HG03565 (cell line): ENCODE measurements around the gene RBM17.
"Not testable (repeated sequence)": the region's sequence is repeated elsewhere in the genome, so short reads cannot be mapped to it uniquely, and the experiment has no call there.

Experiments used
- ATAC-seq: cut with Tn5 transposase; IDR thresholded peaks from one replicate; pipeline ENCODE4 v1.9.1; 2021; ENCODE audit warnings: mild to moderate bottlenecking, moderate library complexity; ENCODE audit not compliant: unreplicated experiment

Gene RBM17

DNA sequence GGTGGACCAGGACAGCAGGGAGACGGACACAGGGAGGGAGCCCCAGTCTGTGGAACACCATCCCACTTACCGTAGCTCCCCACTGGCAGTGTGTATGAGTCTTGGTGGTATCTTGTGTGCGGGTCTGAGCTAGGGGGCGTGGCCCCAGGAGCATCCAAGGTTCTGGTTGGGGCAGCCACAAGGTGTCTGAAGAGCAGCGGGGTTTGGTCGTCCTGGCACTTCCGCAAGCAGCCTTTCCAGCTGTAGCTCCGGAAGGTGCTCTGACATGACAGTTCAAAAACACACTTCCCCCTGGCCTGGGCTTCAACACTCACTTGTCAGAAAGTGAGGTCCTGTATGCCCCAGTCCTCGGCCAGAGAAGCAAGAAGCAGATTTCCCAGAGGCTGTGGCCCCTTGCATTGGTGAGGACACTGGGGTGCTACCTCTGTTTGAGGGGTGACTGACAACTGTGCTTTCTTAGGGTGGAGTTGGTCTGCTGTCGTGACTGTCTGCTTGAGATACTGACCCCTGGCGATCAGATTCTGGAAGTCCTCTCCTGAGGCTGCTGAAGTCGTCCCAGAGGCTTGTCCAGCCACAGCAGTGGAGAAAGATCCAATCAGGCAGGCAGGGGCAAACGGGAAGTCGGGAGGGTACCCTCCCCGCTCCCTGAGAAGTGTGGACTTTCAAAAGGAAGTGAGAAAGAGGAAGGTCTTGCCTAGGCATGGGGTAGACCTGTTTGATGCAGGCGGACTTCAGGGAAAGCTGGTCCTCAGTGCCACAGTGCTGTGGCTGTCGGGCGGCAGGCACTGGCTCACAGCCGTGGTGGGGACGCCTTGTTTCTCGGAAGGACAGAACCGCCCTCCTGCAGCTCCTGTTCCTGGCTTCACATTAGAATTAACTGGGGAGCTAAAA lies 62.5 kb downstream of the RBM17 start:
- peak; percentile 59 for ATAC-seq

GRCh38 chr10:6153845-6154244 lies 65.0 kb downstream of the RBM17 start:
- no peak for ATAC-seq

DNA sequence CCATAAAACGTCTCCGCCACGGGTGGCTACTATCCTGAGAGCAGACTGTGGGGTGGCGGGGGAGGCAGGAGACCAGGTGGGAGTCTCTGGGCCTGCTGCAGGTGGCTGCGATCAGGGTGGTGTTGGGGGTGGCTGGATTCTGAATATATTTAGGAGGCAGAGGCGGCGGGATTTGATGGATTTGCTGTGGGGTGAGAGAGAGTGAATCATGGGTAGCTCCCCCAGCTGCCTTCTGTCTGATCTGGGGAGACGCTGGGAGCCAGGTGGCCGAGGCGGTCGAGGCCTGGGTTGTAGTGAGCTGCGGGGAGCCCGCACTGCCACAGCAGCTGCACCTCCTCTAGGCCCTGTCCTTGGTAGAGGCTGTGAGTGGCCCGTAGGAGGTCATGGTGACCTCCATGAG lies 65.7 kb downstream of the RBM17 start:
- no peak for ATAC-seq

- no peak for ATAC-seq
These were observed 69.4 kb downstream of the RBM17 start for GRCh38 chr10:6158276-6158675.

- no peak for ATAC-seq
These were observed 73.1 kb downstream of the RBM17 start for GRCh38 chr10:6161921-6162320.

DNA sequence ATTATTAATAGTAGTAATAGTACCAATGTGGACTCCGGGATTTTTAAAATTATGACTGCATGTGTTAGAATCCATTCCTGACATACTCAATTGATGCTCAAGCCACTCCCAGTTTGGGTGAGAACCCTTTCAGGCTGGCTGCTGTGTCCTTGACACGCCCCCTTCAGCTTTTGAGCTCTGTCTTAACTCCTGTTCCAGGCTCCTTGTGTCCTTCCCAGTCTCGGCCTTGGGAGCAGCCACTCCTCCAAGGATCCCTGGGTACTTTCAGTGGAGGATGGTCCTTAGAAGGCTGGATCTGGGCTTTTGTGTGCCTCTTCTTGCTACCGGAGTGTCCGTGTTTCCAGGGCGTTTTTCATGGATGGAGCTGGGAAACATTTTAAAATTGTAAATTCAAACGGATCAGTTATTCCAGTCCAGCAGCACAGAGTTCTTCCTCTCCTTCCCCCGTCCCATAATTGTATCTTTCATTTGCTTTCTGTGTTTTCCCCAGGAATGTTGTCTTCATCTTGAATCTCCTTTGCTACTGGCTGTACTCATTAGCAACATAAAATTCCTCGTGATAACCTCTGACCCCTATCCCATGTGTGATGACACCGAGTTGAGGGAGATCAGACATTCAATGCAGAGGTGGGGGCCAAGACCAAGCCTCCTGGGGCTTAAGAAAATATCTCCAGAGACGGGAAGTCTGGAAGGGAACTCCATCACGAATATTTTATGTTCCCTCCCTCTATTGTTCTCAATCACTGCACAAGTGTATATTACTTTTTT lies 73.9 kb downstream of the RBM17 start:
- no peak for ATAC-seq

DNA sequence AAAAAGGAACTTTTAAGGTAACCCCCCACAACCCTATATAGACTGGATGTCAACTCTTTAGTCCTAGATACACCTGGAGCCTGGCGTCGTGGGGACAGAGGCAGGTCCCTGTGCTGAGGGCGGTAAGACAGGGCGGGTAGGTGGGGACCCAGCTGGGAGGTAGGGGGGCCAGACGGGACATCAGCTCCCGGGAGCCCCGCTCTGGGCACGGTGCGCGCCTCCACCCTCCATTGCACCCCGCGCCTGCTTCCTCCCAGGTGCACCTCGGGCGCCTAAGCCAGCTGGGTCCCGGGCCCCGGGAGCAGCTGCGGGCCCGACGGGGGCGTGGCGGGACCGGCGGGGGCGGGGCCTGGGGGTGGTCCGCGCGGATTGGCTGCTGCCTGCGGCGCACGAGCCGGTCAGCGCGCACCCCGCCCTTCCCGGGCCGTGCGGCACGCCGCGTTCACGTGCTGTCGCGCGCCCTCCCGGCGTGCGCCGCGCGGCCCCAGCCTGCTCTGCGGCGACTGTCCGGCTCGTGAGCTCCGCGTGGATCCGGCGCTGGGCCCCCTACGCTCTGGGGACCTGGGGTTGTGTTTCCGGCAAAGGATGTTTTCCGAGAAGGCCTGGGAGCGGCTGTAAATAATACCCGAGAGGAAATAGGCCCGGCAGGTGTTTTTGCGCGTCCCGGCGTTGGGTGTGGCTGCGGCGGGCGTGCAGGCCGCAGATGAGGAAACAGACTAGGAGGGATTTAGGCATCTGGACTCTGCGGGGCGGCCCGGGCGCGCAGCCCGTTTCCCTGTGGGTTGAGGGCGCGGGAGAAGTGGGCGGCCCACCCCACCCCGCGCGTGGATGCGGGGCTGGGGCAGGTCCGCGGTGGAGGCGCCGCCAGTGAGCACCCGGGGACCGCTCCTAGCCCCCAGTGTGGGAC lies 74.8 kb downstream of the RBM17 start:
- peak; percentile 89 for ATAC-seq

- no peak for ATAC-seq
These were observed 75.6 kb downstream of the RBM17 start for GRCh38 chr10:6164271-6165095.

DNA sequence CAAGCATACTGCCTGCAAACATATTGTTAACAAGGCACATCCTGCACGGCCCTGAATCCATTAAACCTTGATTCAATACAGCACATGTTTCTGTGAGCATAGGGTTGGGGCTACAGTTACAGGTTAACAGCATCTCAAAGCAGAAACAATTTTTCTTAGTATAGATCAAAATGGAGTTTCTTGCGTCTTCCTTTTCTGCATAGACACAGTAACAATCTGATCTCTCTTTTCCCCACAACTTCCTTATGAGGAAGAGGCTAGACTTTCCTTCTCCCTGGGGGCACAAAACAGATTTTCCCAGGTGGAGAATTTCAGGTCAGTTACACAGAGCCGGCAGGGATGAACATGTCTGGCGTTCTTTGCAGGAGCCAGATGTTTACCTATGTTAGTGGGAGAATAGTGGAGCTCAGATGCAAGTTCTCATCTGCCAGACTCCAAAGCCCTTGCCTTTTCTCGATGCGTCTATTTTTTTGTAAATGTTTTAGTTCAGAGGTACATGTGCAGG lies 76.4 kb downstream of the RBM17 start:
- ATAC-seq = no peak

DNA sequence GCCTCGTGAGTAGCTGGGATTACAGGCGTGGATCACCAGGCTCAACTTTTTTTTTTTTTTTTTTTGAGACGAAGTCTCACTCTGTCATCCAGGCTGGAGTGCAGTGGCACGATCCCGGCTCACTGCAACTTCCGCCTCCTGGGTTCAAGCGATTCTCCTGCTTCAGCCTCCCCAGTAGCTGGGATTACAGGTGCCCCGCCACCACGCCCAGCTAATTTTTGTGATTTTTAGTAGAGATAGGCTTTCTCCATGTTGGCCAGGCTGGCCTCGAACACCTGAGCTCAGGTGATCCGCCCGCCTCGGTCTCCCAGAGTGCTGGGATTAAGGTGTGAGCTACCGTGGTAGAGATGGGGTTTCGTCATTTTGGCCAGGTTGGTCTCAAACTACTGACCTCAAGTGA lies 77.1 kb downstream of the RBM17 start:
- not testable (repeated sequence) for ATAC-seq
